Ectodermal cell (in vitro differentiated cells): ENCODE measurements around the gene THBS1. TPM values are rescaled to one million over a fixed set of nuclear protein-coding genes. Genes with fewer than 3 reads are reported as not detected.

ENCODE experiments used
- H3K27ac ChIP-seq: 2 replicates; pipeline ENCODE4 v1.7.0; 2013; ENCODE audit warnings: mild to moderate bottlenecking, low read depth, low read length; ENCODE audit not compliant: insufficient read depth, poor library complexity, severe bottlenecking
- H3K27me3 ChIP-seq: 2 replicates; pipeline ENCODE4 v1.7.0; 2013; ENCODE audit warnings: mild to moderate bottlenecking, low read length; ENCODE audit not compliant: insufficient read depth, control insufficient read depth, poor library complexity, severe bottlenecking
- H3K36me3 ChIP-seq: one replicate; pipeline ENCODE4 v1.7.0; 2013; ENCODE audit warnings: low read length; ENCODE audit not compliant: control insufficient read depth, insufficient read depth
- H3K4me1 ChIP-seq: one replicate; pipeline ENCODE4 v1.7.0; 2013; ENCODE audit warnings: low read length; ENCODE audit not compliant: control insufficient read depth, insufficient read depth
- H3K4me3 ChIP-seq: 2 replicates; pipeline ENCODE4 v1.7.0; 2013; ENCODE audit warnings: low read depth, low read length, control low read depth; ENCODE audit not compliant: insufficient read depth
- H3K9me3 ChIP-seq: 2 replicates; pipeline ENCODE4 v1.7.0; 2013; ENCODE audit warnings: mild to moderate bottlenecking, low read length, moderate library complexity; ENCODE audit not compliant: control insufficient read depth
- WGBS, 2 experiments: methylation state at CpG; one replicate each; pipeline ENCODE4 v1.1.7; 2013; ENCODE audit warnings: missing lambda C conversion rate in 2 of 2; 5-methylcytosine and 5-hydroxymethylcytosine counted together
- polyA plus RNA-seq, 4 experiments: library from polyadenylated mRNA; stranded (reverse); fragments of 50-300 nt; gene quantifications; one replicate each; pipeline ENCODE4 v1.2.3, GENCODE V29; 2013

Gene THBS1
- polyA plus RNA-seq (2013, experiment 1 of 4) = 28.4 TPM
- 26.0 TPM for polyA plus RNA-seq (2013, experiment 2 of 4)
- polyA plus RNA-seq (2013, experiment 3 of 4) = 16.7 TPM
- 18.9 TPM for polyA plus RNA-seq (2013, experiment 4 of 4)

DNA sequence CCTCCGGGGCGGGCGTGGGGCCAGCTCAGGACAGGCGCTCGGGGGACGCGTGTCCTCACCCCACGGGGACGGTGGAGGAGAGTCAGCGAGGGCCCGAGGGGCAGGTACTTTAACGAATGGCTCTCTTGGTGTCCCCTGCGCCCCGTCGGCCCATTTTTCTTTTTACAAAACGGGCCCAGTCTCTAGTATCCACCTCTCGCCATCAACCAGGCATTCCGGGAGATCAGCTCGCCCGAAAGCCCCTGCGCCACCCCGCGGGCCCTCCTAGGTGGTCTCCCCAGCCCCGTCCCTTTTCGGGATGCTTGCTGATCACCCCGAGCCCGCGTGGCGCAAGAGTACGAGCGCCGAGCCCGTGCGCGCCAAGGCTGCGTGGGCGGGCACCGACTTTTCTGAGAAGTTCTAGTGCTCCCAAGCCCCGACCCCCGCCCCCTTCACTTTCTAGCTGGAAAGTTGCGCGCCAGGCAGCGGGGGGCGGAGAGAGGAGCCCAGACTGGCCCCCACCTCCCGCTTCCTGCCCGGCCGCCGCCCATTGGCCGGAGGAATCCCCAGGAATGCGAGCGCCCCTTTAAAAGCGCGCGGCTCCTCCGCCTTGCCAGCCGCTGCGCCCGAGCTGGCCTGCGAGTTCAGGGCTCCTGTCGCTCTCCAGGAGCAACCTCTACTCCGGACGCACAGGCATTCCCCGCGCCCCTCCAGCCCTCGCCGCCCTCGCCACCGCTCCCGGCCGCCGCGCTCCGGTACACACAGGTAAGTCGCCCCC is at the start of gene THBS1:
Gene THBS1, plus strand, starts transcription at position 595 of the 757 bp plus-strand sequence. CDS start 779 bp downstream, outside the sequence.
- 0% methylated on average over 74 of the region's 74 CpGs for WGBS, 2 experiments
- peak within 1 kb of the TSS; percentile 68 for H3K27ac ChIP-seq
- peaks cover 24% of the 10 kb centered on the region for H3K4me1 ChIP-seq
- peak within 1 kb of the TSS; percentile 75 for H3K4me3 ChIP-seq
- peaks cover 7% of the 10 kb centered on the region for H3K27me3 ChIP-seq
- H3K36me3 ChIP-seq = peaks cover 10% of the 10 kb centered on the region
- no peaks in the 10 kb centered on the region for H3K9me3 ChIP-seq

DNA sequence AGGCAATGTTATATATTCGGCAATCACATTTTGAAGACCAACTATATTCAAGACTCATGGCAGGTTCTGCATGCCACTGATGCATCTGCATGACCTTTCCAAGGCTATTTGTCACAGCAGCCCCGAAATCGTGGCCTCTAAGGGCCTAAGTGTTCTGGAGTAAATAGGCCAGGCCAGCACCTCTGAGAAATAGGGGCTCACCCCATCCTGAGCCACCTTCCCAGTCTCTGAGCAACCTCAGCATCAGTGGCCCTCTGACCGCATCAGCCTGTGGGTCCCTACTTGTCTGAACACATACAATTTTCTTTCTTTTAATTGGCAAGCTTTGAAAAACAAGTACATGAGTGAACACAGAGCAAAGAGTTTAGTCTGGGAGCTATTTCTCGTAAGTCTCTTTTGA is 45.9 kb upstream of the THBS1 start:
- no peak overlapping the region for H3K4me3 ChIP-seq
- H3K27me3 ChIP-seq = no peaks in the 10 kb centered on the region
- no peaks in the 10 kb centered on the region for H3K4me1 ChIP-seq
- H3K9me3 ChIP-seq = no peaks in the 10 kb centered on the region
- H3K36me3 ChIP-seq = no peaks in the 10 kb centered on the region
- no peak overlapping the region for H3K27ac ChIP-seq
- 93% methylated on average over 5 of the region's 5 CpGs for WGBS, 2 experiments

GRCh38 chr15:39535466-39535865 is 45.4 kb upstream of the THBS1 start:
- no peaks in the 10 kb centered on the region for H3K4me1 ChIP-seq
- H3K27ac ChIP-seq = no peak overlapping the region
- no peak overlapping the region for H3K4me3 ChIP-seq
- 93 to 95% methylated on average over 10 of the region's 10 CpGs for WGBS, 2 experiments
- H3K27me3 ChIP-seq = no peaks in the 10 kb centered on the region
- H3K9me3 ChIP-seq = no peaks in the 10 kb centered on the region
- H3K36me3 ChIP-seq = no peaks in the 10 kb centered on the region

DNA sequence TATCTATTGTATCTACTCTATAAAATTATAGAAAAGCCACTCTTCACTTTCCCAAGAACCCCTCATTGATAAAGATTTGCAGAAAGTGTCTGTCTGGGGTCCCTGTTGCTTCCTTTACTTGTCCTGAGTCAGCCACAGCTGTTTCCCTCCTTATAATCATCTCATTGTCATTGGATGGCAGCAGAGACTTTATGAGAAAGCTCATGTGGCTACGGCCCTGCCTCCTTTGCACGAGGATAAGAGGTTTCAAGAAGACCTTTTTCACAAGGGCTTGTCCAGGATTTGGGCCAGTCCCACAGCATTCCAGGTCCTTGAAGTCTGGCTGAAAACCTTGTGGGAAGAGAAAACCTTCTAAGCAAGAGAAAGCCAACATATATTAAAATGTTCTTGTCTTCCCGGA is 41.9 kb upstream of the THBS1 start:
- no peak overlapping the region for H3K4me3 ChIP-seq
- no peaks in the 10 kb centered on the region for H3K4me1 ChIP-seq
- 90 to 92% methylated on average over 2 to 3 of the region's 3 CpGs for WGBS, 2 experiments
- no peaks in the 10 kb centered on the region for H3K27me3 ChIP-seq
- H3K27ac ChIP-seq = no peak overlapping the region
- H3K36me3 ChIP-seq = no peaks in the 10 kb centered on the region
- no peaks in the 10 kb centered on the region for H3K9me3 ChIP-seq

GRCh38 chr15:39539466-39539865 is 41.4 kb upstream of the THBS1 start:
- Histone ChIP-seq H3K4me3 (no peak overlapping the region), H3K27ac (no peak overlapping the region), H3K4me1 (no peaks in the 10 kb centered on the region), H3K27me3 (no peaks in the 10 kb centered on the region), H3K36me3 (no peaks in the 10 kb centered on the region), H3K9me3 (no peaks in the 10 kb centered on the region)
- WGBS, 2 experiments = 88 to 92% methylated on average over 2 of the region's 2 CpGs

GRCh38 chr15:39539973-39540558 is 40.8 kb upstream of the THBS1 start:
- Histone ChIP-seq H3K9me3 (no peaks in the 10 kb centered on the region), H3K36me3 (no peaks in the 10 kb centered on the region), H3K27ac (no peak overlapping the region), H3K4me3 (no peak overlapping the region), H3K4me1 (no peaks in the 10 kb centered on the region), H3K27me3 (no peaks in the 10 kb centered on the region)
- 96 to 97% methylated on average over 3 of the region's 3 CpGs for WGBS, 2 experiments

DNA sequence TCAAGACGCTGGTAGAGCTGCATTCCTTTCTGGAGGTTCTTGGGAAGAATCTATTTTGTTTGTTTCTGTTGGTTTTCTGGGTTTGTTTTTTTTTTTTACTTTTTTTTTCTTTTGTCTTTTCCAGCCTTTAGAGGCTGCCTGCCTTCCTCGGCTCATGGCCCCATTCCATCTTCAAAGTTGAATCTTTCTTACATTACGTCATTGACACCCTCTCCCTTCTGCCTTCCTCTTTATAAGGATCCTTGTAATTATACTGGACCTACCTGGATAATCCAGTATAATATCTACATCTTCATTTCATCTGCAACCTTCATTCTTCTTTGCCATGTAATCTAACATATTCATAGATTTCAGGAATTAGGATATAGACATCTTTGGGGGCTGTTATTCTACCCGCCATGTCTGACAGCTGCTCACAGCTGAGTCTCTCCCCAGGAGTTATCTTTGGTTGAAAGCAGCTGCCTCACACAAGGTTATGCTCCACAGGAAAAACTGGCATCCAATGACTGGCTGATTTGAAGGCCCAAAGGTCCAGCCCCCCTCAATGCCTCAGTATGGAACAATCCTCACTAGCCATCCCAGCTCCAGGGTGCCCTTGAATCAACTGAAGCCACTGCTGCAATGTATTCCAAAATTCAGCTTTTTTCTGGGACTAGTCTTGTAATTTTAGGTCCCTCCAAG is 38.4 kb upstream of the THBS1 start:
- no peaks in the 10 kb centered on the region for H3K36me3 ChIP-seq
- no peaks in the 10 kb centered on the region for H3K27me3 ChIP-seq
- H3K4me1 ChIP-seq = no peaks in the 10 kb centered on the region
- no peak overlapping the region for H3K27ac ChIP-seq
- no peak overlapping the region for H3K4me3 ChIP-seq
- 92 to 94% methylated on average over 4 of the region's 4 CpGs for WGBS, 2 experiments
- H3K9me3 ChIP-seq = no peaks in the 10 kb centered on the region

GRCh38 chr15:39543651-39544050 is 37.2 kb upstream of the THBS1 start:
- 51 to 61% methylated on average over 1 of the region's 1 CpG for WGBS, 2 experiments
- Histone ChIP-seq H3K36me3 (no peaks in the 10 kb centered on the region), H3K9me3 (no peaks in the 10 kb centered on the region), H3K4me1 (no peaks in the 10 kb centered on the region), H3K4me3 (no peak overlapping the region), H3K27me3 (no peaks in the 10 kb centered on the region), H3K27ac (no peak overlapping the region)

DNA sequence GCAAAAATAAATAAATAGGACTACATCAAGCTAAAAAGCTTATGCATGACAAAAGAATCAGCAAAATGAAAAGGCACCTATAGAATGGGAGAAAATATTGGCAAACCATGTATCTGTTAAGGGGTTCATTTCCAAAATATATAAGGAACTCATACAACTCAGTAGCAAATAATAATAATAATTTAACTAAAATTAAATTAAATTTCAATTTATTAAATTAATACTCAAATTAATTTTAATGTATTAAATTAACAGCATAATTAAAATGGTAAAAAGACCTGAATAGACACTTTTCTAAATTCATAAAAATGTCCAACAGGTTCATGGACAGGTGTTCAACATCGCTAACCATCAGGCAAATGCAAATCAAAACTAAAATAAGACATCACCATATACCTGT is 34.0 kb upstream of the THBS1 start:
- Histone ChIP-seq H3K36me3 (no peaks in the 10 kb centered on the region), H3K4me3 (no peak overlapping the region), H3K9me3 (no peaks in the 10 kb centered on the region), H3K27ac (no peak overlapping the region), H3K4me1 (no peaks in the 10 kb centered on the region), H3K27me3 (no peaks in the 10 kb centered on the region)
- WGBS, 2 experiments = 91 to 93% methylated on average over 1 of the region's 1 CpG

DNA sequence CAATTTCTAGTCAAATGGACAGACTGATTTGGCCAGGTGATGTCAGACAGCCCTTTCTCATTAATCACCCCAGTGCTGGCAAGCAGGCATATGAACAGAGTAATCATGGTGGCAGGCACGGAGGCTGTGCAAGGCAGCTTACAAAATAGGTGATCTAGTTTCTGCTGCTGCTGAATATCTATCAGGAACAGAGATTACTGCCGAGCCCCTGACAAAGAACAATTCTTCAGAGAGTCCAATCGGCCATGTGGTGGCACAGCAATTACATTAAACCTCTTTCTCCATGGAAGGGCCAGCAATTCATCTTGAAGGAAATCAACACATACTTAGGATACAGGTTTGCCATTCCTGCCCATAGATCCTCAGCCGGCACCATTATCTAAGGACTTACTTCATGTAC is 32.3 kb upstream of the THBS1 start:
- H3K36me3 ChIP-seq = no peaks in the 10 kb centered on the region
- no peaks in the 10 kb centered on the region for H3K4me1 ChIP-seq
- no peaks in the 10 kb centered on the region for H3K9me3 ChIP-seq
- no peaks in the 10 kb centered on the region for H3K27me3 ChIP-seq
- H3K27ac ChIP-seq = no peak overlapping the region
- no peak overlapping the region for H3K4me3 ChIP-seq
- WGBS, 2 experiments = 94 to 95% methylated on average over 4 of the region's 4 CpGs
